IMR-90 (cell line): ENCODE measurements around the gene NOVA2. TPM values are rescaled to one million over a fixed set of nuclear protein-coding genes. Genes with fewer than 3 reads are reported as not detected.

ENCODE experiments used
- ATAC-seq: fragments of 200-7000 bp; cut with Tn5 transposase; 2 replicates; pipeline ENCODE4 v1.9.1; 2020; ENCODE audit warnings: low read depth, mild to moderate bottlenecking, moderate library complexity
- BruUV-seq: library from RNA; stranded (reverse); fragments of 400-500 nt; replicated peaks from 2 replicates; lab custom pipeline; 2021; lab: Mats Ljungman, UMichigan
- CTCF ChIA-PET: fragments of 300-600 bp; formaldehyde crosslinking; extraction: SDS; loops from one replicate; lab custom pipeline; 2021; ENCODE audit warnings: antibody characterized with exemption; lab: Yijun Ruan, JAX
- POLR2A ChIA-PET: fragments of 300-600 bp; sonication (Branson Sonifier 250); formaldehyde crosslinking; loops from one replicate; lab custom pipeline; 2022; ENCODE audit warnings: antibody characterized with exemption; ENCODE audit not compliant: unreplicated experiment; lab: Charles Lee
- DNase-seq: peaks from one replicate; pipeline ENCODE4 v3.0.0; 2013
- H2AFZ ChIP-seq: replicated peaks from 2 replicates; pipeline ENCODE3; 2013; ENCODE audit warnings: low read length, mild to moderate bottlenecking; ENCODE audit not compliant: poor library complexity
- H2AK5ac ChIP-seq: 2 replicates; pipeline ENCODE4 v1.6.1; 2013; ENCODE audit warnings: low read depth, low read length, inconsistent platforms
- H2AK9ac ChIP-seq: replicated peaks from 2 replicates; pipeline ENCODE3; 2013; ENCODE audit warnings: mild to moderate bottlenecking, low read depth, low read length, moderate library complexity; ENCODE audit not compliant: poor library complexity
- H2BK120ac ChIP-seq: 2 replicates; pipeline ENCODE4 v1.6.1; 2013; ENCODE audit warnings: low read depth, low read length, inconsistent platforms
- H2BK15ac ChIP-seq: 3 replicates; pipeline ENCODE4 v1.6.1; 2013; ENCODE audit warnings: low read depth, low read length, inconsistent platforms
- H2BK20ac ChIP-seq: 2 replicates; pipeline ENCODE4 v1.6.1; 2013; ENCODE audit warnings: low read depth, mild to moderate bottlenecking, inconsistent platforms, low read length, moderate library complexity
- H2BK5ac ChIP-seq: 2 replicates; pipeline ENCODE4 v1.6.1; 2013; ENCODE audit warnings: mild to moderate bottlenecking, low read depth, low read length, inconsistent platforms; ENCODE audit not compliant: poor library complexity, severe bottlenecking
- H3K14ac ChIP-seq: replicated peaks from 2 replicates; pipeline ENCODE4 v1.6.1; 2013; ENCODE audit warnings: low read depth, low read length, inconsistent platforms
- H3K18ac ChIP-seq: 2 replicates; pipeline ENCODE4 v1.6.1; 2013; ENCODE audit warnings: low read depth, low read length, control low read depth
- H3K23ac ChIP-seq: 2 replicates; pipeline ENCODE4 v1.6.1; 2013; ENCODE audit warnings: low read depth, low read length, inconsistent platforms
- H3K27ac ChIP-seq: 2 replicates; pipeline ENCODE4 v1.5.1; 2013; ENCODE audit warnings: mild to moderate bottlenecking, control low read depth, low read length; ENCODE audit not compliant: insufficient read depth
- H3K27me3 ChIP-seq: 2 replicates; pipeline ENCODE4 v1.6.1; 2013; ENCODE audit warnings: low read length; ENCODE audit not compliant: control insufficient read depth, insufficient read depth
- H3K36me3 ChIP-seq: 2 replicates; pipeline ENCODE4 v1.6.1; 2013; ENCODE audit warnings: low read length, mixed read lengths; ENCODE audit not compliant: control insufficient read depth, insufficient read depth
- H3K4ac ChIP-seq: 2 replicates; pipeline ENCODE4 v1.6.1; 2013; ENCODE audit warnings: low read depth, low read length, inconsistent platforms
- H3K4me1 ChIP-seq: 2 replicates; pipeline ENCODE4 v1.6.1; 2013; ENCODE audit warnings: low read length, mixed read lengths; ENCODE audit not compliant: control insufficient read depth, insufficient read depth
- H3K4me2 ChIP-seq: 2 replicates; pipeline ENCODE4 v1.6.1; 2013; ENCODE audit warnings: low read depth, mild to moderate bottlenecking, control low read depth, low read length, moderate library complexity
- H3K4me3 ChIP-seq: 2 replicates; pipeline ENCODE4 v1.5.1; 2013; ENCODE audit warnings: low read depth, mild to moderate bottlenecking, control low read depth, low read length, moderate library complexity; ENCODE audit not compliant: insufficient read depth
- H3K56ac ChIP-seq: 2 replicates; pipeline ENCODE4 v1.6.1; 2013; ENCODE audit warnings: low read length, inconsistent platforms; ENCODE audit not compliant: insufficient read depth; ENCODE audit errors: extremely low read depth
- H3K79me1 ChIP-seq, 2 experiments: 2 replicates each; pipeline ENCODE4 v1.6.1; 2013; ENCODE audit warnings: low read length in 2 of 2, inconsistent platforms in 1 of 2, low read depth in 1 of 2
- H3K9ac ChIP-seq: 2 replicates; pipeline ENCODE4 v1.6.1; 2013; ENCODE audit warnings: low read depth, low read length, control low read depth
- H3K9me1 ChIP-seq: 2 replicates; pipeline ENCODE4 v1.6.1; 2013; ENCODE audit warnings: low read length, inconsistent platforms; ENCODE audit not compliant: insufficient read depth
- H3K9me3 ChIP-seq: 2 replicates; pipeline ENCODE4 v1.6.1; 2013; ENCODE audit warnings: low read length; ENCODE audit not compliant: control insufficient read depth, insufficient read depth
- H4K20me1 ChIP-seq: 2 replicates; pipeline ENCODE4 v1.6.1; 2013; ENCODE audit warnings: low read length, inconsistent platforms; ENCODE audit not compliant: insufficient read depth
- H4K5ac ChIP-seq: 2 replicates; pipeline ENCODE4 v1.6.1; 2013; ENCODE audit warnings: mild to moderate bottlenecking, low read depth, low read length, control low read depth
- H4K8ac ChIP-seq, 2 experiments: 2 replicates each; pipeline ENCODE4 v1.6.1; 2013; ENCODE audit warnings: low read depth in 2 of 2, low read length in 2 of 2, control low read depth in 1 of 2, inconsistent platforms in 1 of 2
- H4K91ac ChIP-seq: 2 replicates; pipeline ENCODE4 v1.6.1; 2013; ENCODE audit warnings: low read depth, low read length, inconsistent platforms; ENCODE audit not compliant: insufficient read depth
- BHLHE40 ChIP-seq: fragments of 150-350 bp; IDR thresholded peaks from 2 replicates; pipeline ENCODE4 v1.6.1; 2016; ENCODE audit warnings: mild to moderate bottlenecking, low read depth, low read length
- CEBPB ChIP-seq: IDR thresholded peaks from 2 replicates; pipeline ENCODE4 v1.6.1; 2012; ENCODE audit warnings: low read depth, low read length, improper control_type of control experiment
- FOS ChIP-seq: fragments of 150-350 bp; IDR thresholded peaks from 2 replicates; pipeline ENCODE4 v1.6.1; 2016; ENCODE audit warnings: low read depth, low read length
- MAFK ChIP-seq: IDR thresholded peaks from 2 replicates; pipeline ENCODE4 v1.6.1; 2012; ENCODE audit warnings: low read depth, low read length, improper control_type of control experiment
- MXI1 ChIP-seq: IDR thresholded peaks from 2 replicates; pipeline ENCODE4 v1.6.1; 2012; ENCODE audit warnings: low read depth, mild to moderate bottlenecking, low read length, moderate library complexity, borderline replicate concordance
- NFE2L2 ChIP-seq: fragments of 150-350 bp; IDR thresholded peaks from 2 replicates; pipeline ENCODE4 v1.6.1; 2016; ENCODE audit warnings: low read depth, mild to moderate bottlenecking, low read length
- POLR2A ChIP-seq: IDR thresholded peaks from 2 replicates; pipeline ENCODE4 v1.6.1; 2012; ENCODE audit warnings: mild to moderate bottlenecking, low read depth, low read length
- SMC3 ChIP-seq: fragments of 150-350 bp; IDR thresholded peaks from 2 replicates; pipeline ENCODE4 v1.6.1; 2016; ENCODE audit warnings: low read depth, mild to moderate bottlenecking, antibody characterized with exemption, low read length, moderate library complexity
- WGBS, 2 experiments: methylation state at CpG; one replicate each; pipeline versions ENCODE4 v1.1.5 to v1.1.7; 2013; ENCODE audit warnings: missing lambda C conversion rate in 2 of 2; ENCODE audit not compliant: insufficient read length in 1 of 2; ENCODE audit errors: extremely low coverage in 2 of 2; 5-methylcytosine and 5-hydroxymethylcytosine counted together
- dilution Hi-C: fragments of 300-500 bp; cut with HindIII; formaldehyde crosslinking; loops from one replicate; pipeline ENCODE4 v1.14.3; 2018; ENCODE audit warnings: low sequenced_read_pairs; ENCODE audit not compliant: unreplicated experiment
- in situ Hi-C: fragments of 300-500 bp; cut with MboI; formaldehyde crosslinking; loops from 3 replicates; pipeline ENCODE4 v1.14.3; 2019; ENCODE audit warnings: low sequenced_read_pairs, inconsistent platforms, mixed read lengths
- intact Hi-C: fragments of 100-400 bp; cut with micrococcal nuclease; formaldehyde crosslinking; loops from 2 replicates; pipeline ENCODE4 v1.10.0; 2022
- polyA plus RNA-seq, 3 experiments: library from polyadenylated mRNA; depleted of rRNA; stranded (reverse); fragments of >200 nt; gene quantifications; 2 replicates each; pipeline ENCODE4 v1.2.3, GENCODE V29; 2012; ENCODE audit warnings: low replicate concordance in 1 of 3
- total RNA-seq: library from RNA; depleted of rRNA; stranded (reverse); fragments of >200 nt; gene quantifications from 2 replicates; pipeline ENCODE4 v1.2.3, GENCODE V29; 2012

Gene NOVA2
- total and polyA plus RNA-seq, 2 of the 4 experiments (the other 2 are of a cell fraction): 0.03 TPM; not detected in 1

DNA sequence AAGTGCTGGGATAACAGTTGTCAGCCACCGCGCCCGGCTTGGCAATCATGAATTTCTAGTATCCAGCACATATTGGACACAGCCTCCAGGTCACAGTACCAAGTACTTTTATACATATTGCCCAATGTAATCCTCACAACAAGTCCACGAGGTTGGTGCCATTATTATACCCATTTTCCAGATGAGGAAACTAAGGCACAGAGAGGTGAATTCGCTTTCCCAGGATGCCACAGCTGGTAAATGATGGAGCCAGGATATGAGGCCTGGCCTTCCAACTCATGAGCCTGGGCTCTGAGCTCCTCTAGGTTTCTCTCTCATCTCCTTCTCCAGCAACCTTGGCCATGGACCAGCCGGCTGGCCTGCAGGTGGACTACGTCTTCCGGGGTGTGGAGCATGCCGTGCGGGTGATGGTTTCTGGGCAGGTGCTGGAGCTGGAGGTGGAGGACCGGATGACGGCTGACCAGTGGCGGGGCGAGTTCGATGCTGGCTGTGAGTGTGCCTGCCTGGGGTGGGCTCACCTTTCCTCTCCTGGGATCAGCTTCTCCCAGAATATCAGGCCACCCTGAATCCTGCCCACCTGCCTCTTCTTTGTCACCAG lies 29.1 kb upstream of the NOVA2 start:
- intact Hi-C loops: no loop called here
- in situ Hi-C loops: no loop called here

More for the DNA sequence above, 29.1 kb upstream of the NOVA2 start:
- Histone ChIP-seq H3K4me3 (no peak overlapping the region), H2AFZ (no peak overlapping the region), H2BK5ac (no peak overlapping the region), H2BK15ac (no peak overlapping the region), H3K36me3 (peaks cover 12% of the 10 kb centered on the region; the same call in 1 of the 2 replicates), H2BK20ac (no peak overlapping the region), H3K56ac (no peak overlapping the region), H3K18ac (no peak overlapping the region), H3K9ac (no peak overlapping the region), H2BK120ac (no peak overlapping the region), H3K9me3 (no peaks in the 10 kb centered on the region), H4K8ac (no peak overlapping the region), H4K5ac (no peak overlapping the region), H3K9me1 (0 out of 2 replicates have a peak, but pooled peaks cover 5% of the 10 kb centered on the region), H3K27ac (no peak overlapping the region), H3K4ac (no peak overlapping the region), H3K14ac (no peak overlapping the region), H2AK5ac (no peak overlapping the region), H4K20me1 (peaks cover 5% of the 10 kb centered on the region; the same call in 1 of the 2 replicates), H3K23ac (no peak overlapping the region), H4K91ac (no peak overlapping the region), H3K4me1 (no peaks in the 10 kb centered on the region; the same call in 1 of the 2 replicates), H3K79me1 (peaks cover 6 to 22% of the 10 kb centered on the region in 2 experiments), H3K27me3 (no peaks in the 10 kb centered on the region), H3K4me2 (no peak overlapping the region), H2AK9ac (no peak overlapping the region)
- ChIA-PET CTCF (interaction anchor here (0.7 to 0.9 kb wide), 2 partner anchors 12 to 14 kb away, joined by 3 read pairs; no protein-coding TSS in a partner anchor), POLR2A (no interaction called here)
- BruUV-seq: no TSS peak
- no peak for ATAC-seq
- no peak for DNase-seq
- TF ChIP-seq CEBPB (no peak), BHLHE40 (no peak), SMC3 (no peak), FOS (no peak), MXI1 (no peak), POLR2A (no peak), MAFK (no peak), NFE2L2 (no peak)
- dilution Hi-C loops: no loop called here
- WGBS, 2 experiments: 100% methylated on average over 5 of the region's 15 CpGs; no CpG with 5 or more reads in 1 of the 2 experiments
